ENCODE data around the gene PDGFA. TPM values are rescaled to one million over a fixed set of nuclear protein-coding genes. Genes with fewer than 3 reads are reported as not detected.

Gene PDGFA
- total RNA-seq, 1 donor from 2014 or later, result 9.8 TPM

DNA sequence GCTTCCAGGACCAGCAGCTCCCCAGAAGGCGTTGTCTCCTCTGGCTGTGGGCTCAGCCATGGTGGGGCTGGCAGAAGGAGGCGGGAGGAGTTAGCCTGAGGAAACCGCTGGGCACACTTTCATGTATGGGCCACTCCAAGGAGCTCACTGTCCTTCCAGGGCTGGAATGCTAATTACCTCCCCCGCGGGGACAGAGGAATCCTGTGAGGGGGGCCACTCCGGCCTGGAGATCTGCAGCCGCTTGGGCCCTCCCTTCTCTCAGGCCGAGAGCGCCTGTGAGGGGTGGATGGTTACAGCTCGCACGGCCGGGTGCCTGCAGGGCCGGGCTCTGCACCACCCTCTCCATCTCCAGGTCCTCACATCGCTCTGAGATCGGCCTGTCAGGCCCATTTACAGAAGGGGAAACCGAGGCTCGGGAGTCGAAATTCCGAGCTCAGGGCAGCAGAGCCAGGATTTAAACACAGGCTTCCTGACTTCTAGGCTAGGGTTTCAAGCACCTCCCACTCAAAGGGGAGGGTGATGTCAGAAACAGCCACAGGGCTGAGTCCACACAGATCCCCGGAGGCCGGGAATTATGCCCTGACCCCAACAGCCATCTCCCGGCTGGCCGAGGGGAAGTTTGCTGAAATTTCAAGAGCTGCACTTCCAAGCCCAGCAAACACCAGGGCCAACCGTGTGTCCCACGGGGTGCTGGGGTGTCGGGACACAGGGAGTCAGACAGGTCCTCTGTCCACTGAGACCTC is 59.1 kb downstream of the PDGFA start:
- TF ChIP-seq EZH2 (IDR thresholded peaks at IDR 0.05) (no peak), EZH2phosphoT487 (IDR thresholded peaks at IDR 0.05) (no peak)
- TF ChIP-seq, protein P1, sequence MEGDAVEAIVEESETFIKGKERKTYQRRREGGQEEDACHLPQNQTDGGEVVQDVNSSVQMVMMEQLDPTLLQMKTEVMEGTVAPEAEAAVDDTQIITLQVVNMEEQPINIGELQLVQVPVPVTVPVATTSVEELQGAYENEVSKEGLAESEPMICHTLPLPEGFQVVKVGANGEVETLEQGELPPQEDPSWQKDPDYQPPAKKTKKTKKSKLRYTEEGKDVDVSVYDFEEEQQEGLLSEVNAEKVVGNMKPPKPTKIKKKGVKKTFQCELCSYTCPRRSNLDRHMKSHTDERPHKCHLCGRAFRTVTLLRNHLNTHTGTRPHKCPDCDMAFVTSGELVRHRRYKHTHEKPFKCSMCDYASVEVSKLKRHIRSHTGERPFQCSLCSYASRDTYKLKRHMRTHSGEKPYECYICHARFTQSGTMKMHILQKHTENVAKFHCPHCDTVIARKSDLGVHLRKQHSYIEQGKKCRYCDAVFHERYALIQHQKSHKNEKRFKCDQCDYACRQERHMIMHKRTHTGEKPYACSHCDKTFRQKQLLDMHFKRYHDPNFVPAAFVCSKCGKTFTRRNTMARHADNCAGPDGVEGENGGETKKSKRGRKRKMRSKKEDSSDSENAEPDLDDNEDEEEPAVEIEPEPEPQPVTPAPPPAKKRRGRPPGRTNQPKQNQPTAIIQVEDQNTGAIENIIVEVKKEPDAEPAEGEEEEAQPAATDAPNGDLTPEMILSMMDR (IDR thresholded peaks at IDR 0.05), result no peak
- Mint-ChIP-seq H3K27me3 (ENCODE audit: insufficient read depth, low read depth) (peaks cover 10% of the 10 kb centered on the region), H3K27ac (peak overlapping the region; percentile 83), H3K36me3 (no peaks in the 10 kb centered on the region), H3K9me3 (no peaks in the 10 kb centered on the region), H3K4me1 (peaks cover 25% of the 10 kb centered on the region), H3K4me3 (no peak overlapping the region)
- Histone ChIP-seq H3K4me1 (peaks cover 14% of the 10 kb centered on the region), H3K27ac (no peak overlapping the region), H3F3A (ENCODE audit: low read depth) (no peaks in the 10 kb centered on the region), H2AFZ (replicated peaks) (peak overlapping the region; percentile 56), H4K20me1 (ENCODE audit: low read depth) (no peaks in the 10 kb centered on the region), H3K27me3 (no peaks in the 10 kb centered on the region), H3K4me3 (no peak overlapping the region), H3K36me3 (no peaks in the 10 kb centered on the region), H3K79me2 (ENCODE audit: low read depth) (no peaks in the 10 kb centered on the region), H3K4me2 (peak overlapping the region; percentile 59), H3K9ac (no peak overlapping the region), H3K9me3 (ENCODE audit: low read depth) (no peaks in the 10 kb centered on the region)
- DNase-seq (ENCODE audit: low spot score), result peak; percentile 90

- peaks cover 8% of the 10 kb centered on the region for H3K27me3 Mint-ChIP-seq (ENCODE audit: insufficient read depth, low read depth)
- no peaks in the 10 kb centered on the region for H3K9me3 ChIP-seq (ENCODE audit: low read depth)
- H3K4me3 ChIP-seq, result no peak overlapping the region
- H3K36me3 Mint-ChIP-seq, result no peaks in the 10 kb centered on the region
- no peaks in the 10 kb centered on the region for H3K79me2 ChIP-seq (ENCODE audit: low read depth)
- no peaks in the 10 kb centered on the region for H3K36me3 ChIP-seq
- H3K4me2 ChIP-seq, result peak overlapping the region; percentile 59
- peak overlapping the region; percentile 46 for H3K4me3 Mint-ChIP-seq
- no peaks in the 10 kb centered on the region for H3K27me3 ChIP-seq
- H3F3A ChIP-seq (ENCODE audit: low read depth), result no peaks in the 10 kb centered on the region
- no peak for DNase-seq (ENCODE audit: low spot score)
- no peaks in the 10 kb centered on the region for H3K9me3 Mint-ChIP-seq
- no peak overlapping the region for H3K27ac ChIP-seq
- no peak overlapping the region for H3K9ac ChIP-seq
- peaks cover 14% of the 10 kb centered on the region for H3K4me1 ChIP-seq
- H2AFZ ChIP-seq (replicated peaks), result no peak overlapping the region
- H3K27ac Mint-ChIP-seq, result peak overlapping the region; percentile 63
- H3K4me1 Mint-ChIP-seq, result peaks cover 19% of the 10 kb centered on the region
- no peaks in the 10 kb centered on the region for H4K20me1 ChIP-seq (ENCODE audit: low read depth)
- TF ChIP-seq, protein P1 (IDR thresholded peaks at IDR 0.05), result no peak
- TF ChIP-seq EZH2 (IDR thresholded peaks at IDR 0.05) (no peak), EZH2phosphoT487 (IDR thresholded peaks at IDR 0.05) (no peak)
Measured at GRCh38 chr7:459584-460373, 59.9 kb downstream of the PDGFA start.

- Histone ChIP-seq H3K79me2 (ENCODE audit: low read depth) (no peaks in the 10 kb centered on the region), H3K27ac (no peak overlapping the region), H3K4me1 (peaks cover 14% of the 10 kb centered on the region), H2AFZ (replicated peaks) (no peak overlapping the region), H3F3A (ENCODE audit: low read depth) (no peaks in the 10 kb centered on the region), H3K27me3 (no peaks in the 10 kb centered on the region), H3K36me3 (no peaks in the 10 kb centered on the region), H3K9me3 (ENCODE audit: low read depth) (no peaks in the 10 kb centered on the region), H4K20me1 (ENCODE audit: low read depth) (no peaks in the 10 kb centered on the region), H3K4me2 (no peak overlapping the region), H3K9ac (no peak overlapping the region), H3K4me3 (no peak overlapping the region)
- no peak for DNase-seq (ENCODE audit: low spot score)
- TF ChIP-seq EZH2 (IDR thresholded peaks at IDR 0.05) (no peak), EZH2phosphoT487 (IDR thresholded peaks at IDR 0.05) (no peak)
- TF ChIP-seq, protein P1 (IDR thresholded peaks at IDR 0.05), result no peak
- Mint-ChIP-seq H3K4me1 (peaks cover 19% of the 10 kb centered on the region), H3K36me3 (no peaks in the 10 kb centered on the region), H3K27ac (no peak overlapping the region), H3K27me3 (ENCODE audit: insufficient read depth, low read depth) (peaks cover 8% of the 10 kb centered on the region), H3K4me3 (no peak overlapping the region), H3K9me3 (no peaks in the 10 kb centered on the region)
Measured at GRCh38 chr7:458511-459245, 61.0 kb downstream of the PDGFA start.
